IMR-90 (cell line): ENCODE results near the gene BRAF. TPM values are rescaled to one million over a fixed set of nuclear protein-coding genes. Genes with fewer than 3 reads are reported as not detected.

Experiments used
- ATAC-seq: fragments of 200-7000 bp; cut with Tn5 transposase; 2 replicates; pipeline ENCODE4 v1.9.1; 2020; ENCODE audit warnings: low read depth, mild to moderate bottlenecking, moderate library complexity
- BruUV-seq: library from RNA; stranded (reverse); fragments of 400-500 nt; replicated peaks from 2 replicates; lab custom pipeline; 2021; lab: Mats Ljungman, UMichigan
- CTCF ChIA-PET: fragments of 300-600 bp; formaldehyde crosslinking; extraction: SDS; loops from one replicate; lab custom pipeline; 2021; ENCODE audit warnings: antibody characterized with exemption; lab: Yijun Ruan, JAX
- POLR2A ChIA-PET: fragments of 300-600 bp; sonication (Branson Sonifier 250); formaldehyde crosslinking; loops from one replicate; lab custom pipeline; 2022; ENCODE audit warnings: antibody characterized with exemption; ENCODE audit not compliant: unreplicated experiment; lab: Charles Lee
- DNase-seq: peaks from one replicate; pipeline ENCODE4 v3.0.0; 2013
- H2AFZ ChIP-seq: replicated peaks from 2 replicates; pipeline ENCODE3; 2013; ENCODE audit warnings: low read length, mild to moderate bottlenecking; ENCODE audit not compliant: poor library complexity
- H2AK5ac ChIP-seq: 2 replicates; pipeline ENCODE4 v1.6.1; 2013; ENCODE audit warnings: low read depth, low read length, inconsistent platforms
- H2AK9ac ChIP-seq: replicated peaks from 2 replicates; pipeline ENCODE3; 2013; ENCODE audit warnings: mild to moderate bottlenecking, low read depth, low read length, moderate library complexity; ENCODE audit not compliant: poor library complexity
- H2BK120ac ChIP-seq: 2 replicates; pipeline ENCODE4 v1.6.1; 2013; ENCODE audit warnings: low read depth, low read length, inconsistent platforms
- H2BK15ac ChIP-seq: 3 replicates; pipeline ENCODE4 v1.6.1; 2013; ENCODE audit warnings: low read depth, low read length, inconsistent platforms
- H2BK20ac ChIP-seq: 2 replicates; pipeline ENCODE4 v1.6.1; 2013; ENCODE audit warnings: low read depth, mild to moderate bottlenecking, inconsistent platforms, low read length, moderate library complexity
- H2BK5ac ChIP-seq: 2 replicates; pipeline ENCODE4 v1.6.1; 2013; ENCODE audit warnings: mild to moderate bottlenecking, low read depth, low read length, inconsistent platforms; ENCODE audit not compliant: poor library complexity, severe bottlenecking
- H3K14ac ChIP-seq: replicated peaks from 2 replicates; pipeline ENCODE4 v1.6.1; 2013; ENCODE audit warnings: low read depth, low read length, inconsistent platforms
- H3K18ac ChIP-seq: 2 replicates; pipeline ENCODE4 v1.6.1; 2013; ENCODE audit warnings: low read depth, low read length, control low read depth
- H3K23ac ChIP-seq: 2 replicates; pipeline ENCODE4 v1.6.1; 2013; ENCODE audit warnings: low read depth, low read length, inconsistent platforms
- H3K27ac ChIP-seq: 2 replicates; pipeline ENCODE4 v1.5.1; 2013; ENCODE audit warnings: mild to moderate bottlenecking, control low read depth, low read length; ENCODE audit not compliant: insufficient read depth
- H3K27me3 ChIP-seq: 2 replicates; pipeline ENCODE4 v1.6.1; 2013; ENCODE audit warnings: low read length; ENCODE audit not compliant: control insufficient read depth, insufficient read depth
- H3K36me3 ChIP-seq: 2 replicates; pipeline ENCODE4 v1.6.1; 2013; ENCODE audit warnings: low read length, mixed read lengths; ENCODE audit not compliant: control insufficient read depth, insufficient read depth
- H3K4ac ChIP-seq: 2 replicates; pipeline ENCODE4 v1.6.1; 2013; ENCODE audit warnings: low read depth, low read length, inconsistent platforms
- H3K4me1 ChIP-seq: 2 replicates; pipeline ENCODE4 v1.6.1; 2013; ENCODE audit warnings: low read length, mixed read lengths; ENCODE audit not compliant: control insufficient read depth, insufficient read depth
- H3K4me2 ChIP-seq: 2 replicates; pipeline ENCODE4 v1.6.1; 2013; ENCODE audit warnings: low read depth, mild to moderate bottlenecking, control low read depth, low read length, moderate library complexity
- H3K4me3 ChIP-seq: 2 replicates; pipeline ENCODE4 v1.5.1; 2013; ENCODE audit warnings: low read depth, mild to moderate bottlenecking, control low read depth, low read length, moderate library complexity; ENCODE audit not compliant: insufficient read depth
- H3K56ac ChIP-seq: 2 replicates; pipeline ENCODE4 v1.6.1; 2013; ENCODE audit warnings: low read length, inconsistent platforms; ENCODE audit not compliant: insufficient read depth; ENCODE audit errors: extremely low read depth
- H3K79me1 ChIP-seq, 2 experiments: 2 replicates each; pipeline ENCODE4 v1.6.1; 2013; ENCODE audit warnings: low read length in 2 of 2, inconsistent platforms in 1 of 2, low read depth in 1 of 2
- H3K9ac ChIP-seq: 2 replicates; pipeline ENCODE4 v1.6.1; 2013; ENCODE audit warnings: low read depth, low read length, control low read depth
- H3K9me1 ChIP-seq: 2 replicates; pipeline ENCODE4 v1.6.1; 2013; ENCODE audit warnings: low read length, inconsistent platforms; ENCODE audit not compliant: insufficient read depth
- H3K9me3 ChIP-seq: 2 replicates; pipeline ENCODE4 v1.6.1; 2013; ENCODE audit warnings: low read length; ENCODE audit not compliant: control insufficient read depth, insufficient read depth
- H4K20me1 ChIP-seq: 2 replicates; pipeline ENCODE4 v1.6.1; 2013; ENCODE audit warnings: low read length, inconsistent platforms; ENCODE audit not compliant: insufficient read depth
- H4K5ac ChIP-seq: 2 replicates; pipeline ENCODE4 v1.6.1; 2013; ENCODE audit warnings: mild to moderate bottlenecking, low read depth, low read length, control low read depth
- H4K8ac ChIP-seq, 2 experiments: 2 replicates each; pipeline ENCODE4 v1.6.1; 2013; ENCODE audit warnings: low read depth in 2 of 2, low read length in 2 of 2, control low read depth in 1 of 2, inconsistent platforms in 1 of 2
- H4K91ac ChIP-seq: 2 replicates; pipeline ENCODE4 v1.6.1; 2013; ENCODE audit warnings: low read depth, low read length, inconsistent platforms; ENCODE audit not compliant: insufficient read depth
- BHLHE40 ChIP-seq: fragments of 150-350 bp; IDR thresholded peaks from 2 replicates; pipeline ENCODE4 v1.6.1; 2016; ENCODE audit warnings: mild to moderate bottlenecking, low read depth, low read length
- CEBPB ChIP-seq: IDR thresholded peaks from 2 replicates; pipeline ENCODE4 v1.6.1; 2012; ENCODE audit warnings: low read depth, low read length, improper control_type of control experiment
- CHD1 ChIP-seq: IDR thresholded peaks from 2 replicates; pipeline ENCODE4 v1.6.1; 2012; ENCODE audit warnings: low read depth, low read length, improper control_type of control experiment
- FOS ChIP-seq: fragments of 150-350 bp; IDR thresholded peaks from 2 replicates; pipeline ENCODE4 v1.6.1; 2016; ENCODE audit warnings: low read depth, low read length
- MAFK ChIP-seq: IDR thresholded peaks from 2 replicates; pipeline ENCODE4 v1.6.1; 2012; ENCODE audit warnings: low read depth, low read length, improper control_type of control experiment
- MAZ ChIP-seq: IDR thresholded peaks from 2 replicates; pipeline ENCODE4 v1.6.1; 2012; ENCODE audit warnings: low read depth, mild to moderate bottlenecking, low read length, improper control_type of control experiment, moderate library complexity, borderline replicate concordance
- MXI1 ChIP-seq: IDR thresholded peaks from 2 replicates; pipeline ENCODE4 v1.6.1; 2012; ENCODE audit warnings: low read depth, mild to moderate bottlenecking, low read length, moderate library complexity, borderline replicate concordance
- NFE2L2 ChIP-seq: fragments of 150-350 bp; IDR thresholded peaks from 2 replicates; pipeline ENCODE4 v1.6.1; 2016; ENCODE audit warnings: low read depth, mild to moderate bottlenecking, low read length
- POLR2A ChIP-seq: IDR thresholded peaks from 2 replicates; pipeline ENCODE4 v1.6.1; 2012; ENCODE audit warnings: mild to moderate bottlenecking, low read depth, low read length
- RCOR1 ChIP-seq: IDR thresholded peaks from 2 replicates; pipeline ENCODE4 v1.6.1; 2012; ENCODE audit warnings: mild to moderate bottlenecking, low read length, improper control_type of control experiment; ENCODE audit not compliant: insufficient replicate concordance
- RFX5 ChIP-seq: IDR thresholded peaks from 2 replicates; pipeline ENCODE4 v1.8.0; 2012; ENCODE audit warnings: low read depth, mild to moderate bottlenecking, low read length, moderate library complexity
- SMC3 ChIP-seq: fragments of 150-350 bp; IDR thresholded peaks from 2 replicates; pipeline ENCODE4 v1.6.1; 2016; ENCODE audit warnings: low read depth, mild to moderate bottlenecking, antibody characterized with exemption, low read length, moderate library complexity
- WGBS, 2 experiments: methylation state at CpG; one replicate each; pipeline versions ENCODE4 v1.1.5 to v1.1.7; 2013; ENCODE audit warnings: missing lambda C conversion rate in 2 of 2; ENCODE audit not compliant: insufficient read length in 1 of 2; ENCODE audit errors: extremely low coverage in 2 of 2; 5-methylcytosine and 5-hydroxymethylcytosine counted together
- dilution Hi-C: fragments of 300-500 bp; cut with HindIII; formaldehyde crosslinking; loops from one replicate; pipeline ENCODE4 v1.14.3; 2018; ENCODE audit warnings: low sequenced_read_pairs; ENCODE audit not compliant: unreplicated experiment
- in situ Hi-C: fragments of 300-500 bp; cut with MboI; formaldehyde crosslinking; loops from 3 replicates; pipeline ENCODE4 v1.14.3; 2019; ENCODE audit warnings: low sequenced_read_pairs, inconsistent platforms, mixed read lengths
- intact Hi-C: fragments of 100-400 bp; cut with micrococcal nuclease; formaldehyde crosslinking; loops from 2 replicates; pipeline ENCODE4 v1.10.0; 2022
- polyA plus RNA-seq, 3 experiments: library from polyadenylated mRNA; depleted of rRNA; stranded (reverse); fragments of >200 nt; gene quantifications; 2 replicates each; pipeline ENCODE4 v1.2.3, GENCODE V29; 2012; ENCODE audit warnings: low replicate concordance in 1 of 3
- total RNA-seq: library from RNA; depleted of rRNA; stranded (reverse); fragments of >200 nt; gene quantifications from 2 replicates; pipeline ENCODE4 v1.2.3, GENCODE V29; 2012
- TF ChIP-seq, protein P1 (sequence below): conservative IDR thresholded peaks from 2 replicates; pipeline ENCODE4 v1.5.1; 2012; ENCODE audit warnings: mild to moderate bottlenecking, low read depth, low read length, improper control_type of control experiment
- TF ChIP-seq, protein P2 (sequence below): fragments of 150-350 bp; IDR thresholded peaks from 2 replicates; pipeline ENCODE4 v1.6.1; 2017; ENCODE audit warnings: mild to moderate bottlenecking, antibody characterized with exemption, low read length, low read depth
- TF ChIP-seq, protein P3 (sequence below): fragments of 150-350 bp; IDR thresholded peaks from 2 replicates; pipeline ENCODE4 v1.6.1; 2016; ENCODE audit warnings: low read depth, mild to moderate bottlenecking, low read length, moderate library complexity, borderline replicate concordance

The BRAF gene
- total and polyA plus RNA-seq, 2 of the 4 experiments (the other 2 are of a cell fraction) = 5.7 to 12.9 TPM

DNA sequence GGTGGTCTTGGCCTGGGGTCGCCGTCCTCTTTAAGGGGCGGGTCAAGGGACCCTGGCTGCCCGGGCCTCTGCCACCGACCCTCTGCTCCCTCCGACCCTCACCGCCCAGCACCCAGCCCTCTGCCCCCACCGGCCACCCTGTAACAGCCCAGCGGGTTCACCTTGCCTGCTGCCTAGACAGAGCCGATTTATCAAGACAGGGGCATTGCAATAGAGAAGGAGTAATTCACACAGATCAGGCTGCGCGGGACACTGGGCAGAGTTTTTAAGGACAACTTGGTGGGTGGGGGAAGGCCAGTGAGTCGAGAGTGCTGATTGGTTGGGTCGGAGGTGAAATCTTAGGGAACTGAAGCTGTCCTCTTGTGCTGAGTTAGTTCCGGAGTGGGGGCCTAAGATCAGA is 252.8 kb downstream of the BRAF start:
- no peak for ATAC-seq
- no peak for DNase-seq
- H3K9ac ChIP-seq = no peak overlapping the region
- H4K8ac ChIP-seq = no peak overlapping the region
- H3K36me3 ChIP-seq = no peaks in the 10 kb centered on the region
- H3K9me1 ChIP-seq = no peaks in the 10 kb centered on the region; the same call in 1 of the 2 replicates
- no peak overlapping the region for H2BK20ac ChIP-seq
- ChIA-PET POLR2A (no interaction called here), CTCF (no interaction called here)
- H2BK120ac ChIP-seq = no peak overlapping the region
- H2BK15ac ChIP-seq = no peak overlapping the region
- no peak overlapping the region for H4K5ac ChIP-seq
- H3K14ac ChIP-seq = no peak overlapping the region
- H2AK5ac ChIP-seq = no peak overlapping the region
- no peak overlapping the region for H3K4me2 ChIP-seq
- intact Hi-C loops (loop anchor here (5.0 kb wide), 1 partner anchor 980 kb away; no protein-coding TSS in a partner anchor), dilution Hi-C loops (no loop called here), in situ Hi-C loops (no loop called here)
- H3K9me3 ChIP-seq = no peaks in the 10 kb centered on the region
- no peak overlapping the region for H2AFZ ChIP-seq
- H2AK9ac ChIP-seq = no peak overlapping the region
- no peak overlapping the region for H3K4me3 ChIP-seq
- H4K91ac ChIP-seq = no peak overlapping the region
- no peak for TF ChIP-seq BHLHE40
- TF ChIP-seq CEBPB = no peak
- TF ChIP-seq, protein P1, sequence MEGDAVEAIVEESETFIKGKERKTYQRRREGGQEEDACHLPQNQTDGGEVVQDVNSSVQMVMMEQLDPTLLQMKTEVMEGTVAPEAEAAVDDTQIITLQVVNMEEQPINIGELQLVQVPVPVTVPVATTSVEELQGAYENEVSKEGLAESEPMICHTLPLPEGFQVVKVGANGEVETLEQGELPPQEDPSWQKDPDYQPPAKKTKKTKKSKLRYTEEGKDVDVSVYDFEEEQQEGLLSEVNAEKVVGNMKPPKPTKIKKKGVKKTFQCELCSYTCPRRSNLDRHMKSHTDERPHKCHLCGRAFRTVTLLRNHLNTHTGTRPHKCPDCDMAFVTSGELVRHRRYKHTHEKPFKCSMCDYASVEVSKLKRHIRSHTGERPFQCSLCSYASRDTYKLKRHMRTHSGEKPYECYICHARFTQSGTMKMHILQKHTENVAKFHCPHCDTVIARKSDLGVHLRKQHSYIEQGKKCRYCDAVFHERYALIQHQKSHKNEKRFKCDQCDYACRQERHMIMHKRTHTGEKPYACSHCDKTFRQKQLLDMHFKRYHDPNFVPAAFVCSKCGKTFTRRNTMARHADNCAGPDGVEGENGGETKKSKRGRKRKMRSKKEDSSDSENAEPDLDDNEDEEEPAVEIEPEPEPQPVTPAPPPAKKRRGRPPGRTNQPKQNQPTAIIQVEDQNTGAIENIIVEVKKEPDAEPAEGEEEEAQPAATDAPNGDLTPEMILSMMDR = no peak
- no peak for TF ChIP-seq FOS
- TF ChIP-seq POLR2A = no peak
- no peak for TF ChIP-seq MAFK
- no peak for TF ChIP-seq CHD1
- no peak for TF ChIP-seq NFE2L2
- TF ChIP-seq RCOR1 = no peak
- TF ChIP-seq, protein P2, sequence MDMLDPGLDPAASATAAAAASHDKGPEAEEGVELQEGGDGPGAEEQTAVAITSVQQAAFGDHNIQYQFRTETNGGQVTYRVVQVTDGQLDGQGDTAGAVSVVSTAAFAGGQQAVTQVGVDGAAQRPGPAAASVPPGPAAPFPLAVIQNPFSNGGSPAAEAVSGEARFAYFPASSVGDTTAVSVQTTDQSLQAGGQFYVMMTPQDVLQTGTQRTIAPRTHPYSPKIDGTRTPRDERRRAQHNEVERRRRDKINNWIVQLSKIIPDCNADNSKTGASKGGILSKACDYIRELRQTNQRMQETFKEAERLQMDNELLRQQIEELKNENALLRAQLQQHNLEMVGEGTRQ = no peak
- TF ChIP-seq SMC3 = no peak
- TF ChIP-seq MXI1 = no peak
- no peak for TF ChIP-seq RFX5
- TF ChIP-seq, protein P3, sequence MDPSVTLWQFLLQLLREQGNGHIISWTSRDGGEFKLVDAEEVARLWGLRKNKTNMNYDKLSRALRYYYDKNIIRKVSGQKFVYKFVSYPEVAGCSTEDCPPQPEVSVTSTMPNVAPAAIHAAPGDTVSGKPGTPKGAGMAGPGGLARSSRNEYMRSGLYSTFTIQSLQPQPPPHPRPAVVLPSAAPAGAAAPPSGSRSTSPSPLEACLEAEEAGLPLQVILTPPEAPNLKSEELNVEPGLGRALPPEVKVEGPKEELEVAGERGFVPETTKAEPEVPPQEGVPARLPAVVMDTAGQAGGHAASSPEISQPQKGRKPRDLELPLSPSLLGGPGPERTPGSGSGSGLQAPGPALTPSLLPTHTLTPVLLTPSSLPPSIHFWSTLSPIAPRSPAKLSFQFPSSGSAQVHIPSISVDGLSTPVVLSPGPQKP = no peak
- no peak for TF ChIP-seq MAZ
- H3K27ac ChIP-seq = no peak overlapping the region
- H4K20me1 ChIP-seq = no peaks in the 10 kb centered on the region
- 0 out of 2 replicates have a peak, but pooled peaks cover 2% of the 10 kb centered on the region for H3K4me1 ChIP-seq
- H3K4ac ChIP-seq = no peak overlapping the region
- no peak overlapping the region for H3K56ac ChIP-seq
- BruUV-seq = no TSS peak
- H2BK5ac ChIP-seq = no peak overlapping the region
- H3K27me3 ChIP-seq = peaks cover 6% of the 10 kb centered on the region; the same call in 1 of the 2 replicates
- no peak overlapping the region for H3K18ac ChIP-seq
- no peak overlapping the region for H3K23ac ChIP-seq
- H3K79me1 ChIP-seq = peaks cover 4 to 6% of the 10 kb centered on the region in 2 experiments; a peak in 1 of 4 replicates
- 30% methylated on average over 2 of the region's 15 CpGs; no CpG with 5 or more reads in 1 of the 2 experiments for WGBS, 2 experiments
